Measurements from ENCODE around the gene SLC13A3.

The SLC13A3 gene

GRCh38 chr20:46572790-46573189 lies 78.5 kb downstream of the SLC13A3 start:
- DNase-seq = no peak

GRCh38 chr20:46572153-46572552 lies 79.1 kb downstream of the SLC13A3 start:
- no peak for DNase-seq

- DNase-seq = no peak
Measured at GRCh38 chr20:46571418-46571817, 79.8 kb downstream of the SLC13A3 start.

- no peak for DNase-seq
Measured at GRCh38 chr20:46570956-46571355, 80.3 kb downstream of the SLC13A3 start.

DNA sequence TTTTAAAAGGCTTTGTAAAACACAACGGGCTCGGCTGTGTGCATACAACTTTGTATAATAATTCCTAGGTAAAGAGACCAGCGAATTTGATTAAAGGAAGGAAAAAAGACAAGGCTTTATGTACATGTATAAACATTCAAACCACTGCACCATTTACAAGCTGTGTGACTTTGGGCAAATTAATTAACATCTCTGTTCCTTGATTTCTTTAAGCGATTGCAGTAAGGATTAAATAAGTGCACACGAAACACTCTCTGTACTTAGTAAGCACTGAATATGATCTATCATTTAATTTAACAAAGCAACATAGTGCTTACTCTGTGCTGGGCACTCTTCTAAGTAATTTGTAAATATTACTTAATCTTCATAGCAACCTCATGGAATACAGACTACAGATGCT lies 81.3 kb downstream of the SLC13A3 start:
- DNase-seq = no peak

DNA sequence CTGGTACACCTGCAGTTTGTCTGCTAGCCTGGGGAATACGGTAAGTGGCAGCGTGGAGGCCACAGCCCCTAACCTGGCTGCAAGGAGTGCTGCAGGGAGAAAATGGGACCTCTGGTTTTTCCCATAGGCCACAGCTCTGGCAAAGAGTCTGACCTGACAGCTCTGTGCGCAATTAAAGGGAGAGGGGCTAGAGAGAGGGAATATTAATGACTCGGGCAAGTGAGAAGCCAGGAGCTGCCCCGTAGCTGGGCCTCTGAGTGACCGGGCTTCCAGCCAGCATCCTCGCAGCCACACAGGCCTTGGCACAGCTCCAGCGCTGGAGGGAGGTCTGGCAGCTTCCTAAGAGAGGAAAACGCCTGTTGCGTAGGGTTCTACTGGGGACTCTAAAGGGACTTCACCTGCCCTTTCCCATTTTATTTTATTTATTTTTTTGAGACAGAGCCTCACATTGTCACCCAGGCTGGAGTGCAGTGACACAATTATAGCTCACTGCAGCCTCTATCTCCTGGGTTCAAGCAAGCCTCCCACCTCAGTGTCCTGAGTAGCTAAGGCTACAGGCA lies 82.6 kb downstream of the SLC13A3 start:
- DNase-seq = no peak

- no peak for DNase-seq
Measured at GRCh38 chr20:46566125-46566524, 85.1 kb downstream of the SLC13A3 start.

DNA sequence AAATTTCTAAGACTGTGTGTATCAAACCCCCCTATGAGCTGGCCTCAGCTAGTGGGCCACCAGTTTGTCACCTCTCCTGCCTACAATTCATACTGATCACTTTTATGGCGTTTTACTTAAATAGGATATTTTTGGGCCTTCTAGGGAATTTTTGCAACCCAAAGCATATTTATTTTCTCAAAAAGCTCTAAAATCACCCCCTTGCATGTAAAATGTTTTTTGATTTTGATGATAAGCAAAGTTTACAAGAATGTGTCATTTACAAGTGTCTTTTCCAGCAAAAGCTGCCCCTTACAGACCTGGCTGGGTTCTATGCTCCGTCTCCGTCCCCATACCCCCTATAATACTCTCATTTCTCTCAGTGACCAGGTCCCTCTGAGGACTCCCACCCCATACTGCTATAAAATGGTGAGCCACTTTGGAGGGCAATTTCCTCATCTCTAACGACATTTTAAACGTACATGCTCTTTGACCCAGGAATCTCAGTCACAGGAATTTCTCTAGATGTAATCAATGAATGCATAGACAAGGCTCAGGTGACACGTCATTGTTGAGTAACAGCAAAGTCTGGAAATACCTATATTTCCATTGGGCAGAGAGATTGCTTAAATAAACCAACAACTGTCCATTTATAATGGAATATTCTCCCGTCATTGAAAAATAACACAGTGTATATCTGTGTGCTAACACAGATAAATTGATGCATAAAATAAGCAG lies 86.9 kb downstream of the SLC13A3 start:
- no peak for DNase-seq

- DNase-seq = no peak
Measured at GRCh38 chr20:46563860-46564221, 87.4 kb downstream of the SLC13A3 start.

- DNase-seq = no peak
Measured at GRCh38 chr20:46563170-46563859, 87.9 kb downstream of the SLC13A3 start.

DNA sequence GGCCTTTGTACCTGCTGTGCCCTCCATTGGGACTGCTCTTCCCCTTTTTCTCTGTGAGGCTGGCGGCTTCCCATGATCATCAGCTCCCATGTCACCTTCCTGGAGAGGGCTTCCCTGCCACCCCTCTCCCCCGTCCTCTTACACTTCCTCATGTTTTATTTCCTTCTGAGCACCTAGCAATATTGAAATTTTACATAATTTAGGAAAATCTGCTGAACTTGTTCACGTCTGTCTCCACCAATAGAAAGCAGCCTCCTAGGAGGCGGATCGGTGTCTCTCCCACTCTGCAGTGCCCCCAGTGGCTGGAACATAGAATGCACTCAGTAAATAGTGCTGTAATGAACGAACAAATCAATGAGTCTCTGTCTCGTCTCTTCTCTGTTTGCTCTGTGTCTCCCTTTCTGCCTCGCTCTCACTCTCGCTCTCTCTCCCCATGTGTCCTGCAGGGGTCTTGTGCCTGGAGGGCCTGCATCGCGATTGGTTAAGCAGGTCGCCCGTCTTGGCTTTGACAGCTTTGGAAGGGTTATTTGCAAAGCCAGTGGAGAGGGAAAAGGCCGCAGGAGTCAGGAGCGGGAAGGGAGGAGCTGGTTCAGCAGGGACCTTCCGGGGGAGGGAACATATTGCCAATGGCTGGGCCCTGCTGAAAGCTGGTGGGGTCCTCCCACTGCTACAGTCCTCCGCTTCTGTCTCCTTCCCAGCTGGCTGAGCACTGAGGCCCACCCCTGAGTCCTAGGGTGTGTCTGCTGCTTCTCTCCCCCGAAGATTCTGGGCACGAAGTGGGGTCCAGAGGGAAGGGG lies 88.7 kb downstream of the SLC13A3 start:
- DNase-seq = no peak

DNA sequence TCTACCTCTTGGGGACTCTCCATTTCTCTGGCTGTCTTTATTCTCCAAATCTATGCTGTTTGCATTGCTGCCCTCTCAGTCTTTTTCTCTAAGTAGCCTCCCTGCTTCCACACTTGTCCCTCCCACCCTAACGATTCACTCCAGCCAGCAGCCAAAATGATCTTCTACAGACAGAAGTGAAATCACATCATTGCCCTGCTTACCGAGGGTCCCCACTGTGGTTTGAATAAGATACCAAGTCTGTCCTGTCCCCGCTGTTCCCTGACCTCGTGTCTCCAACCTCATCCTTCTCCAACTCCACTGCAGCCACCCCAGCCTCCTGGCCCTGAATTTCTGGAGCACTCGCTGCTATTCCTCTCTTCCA lies 89.3 kb downstream of the SLC13A3 start:
- no peak for DNase-seq

GRCh38 chr20:46559685-46560440 lies 91.4 kb downstream of the SLC13A3 start:
- no peak for DNase-seq

DNA sequence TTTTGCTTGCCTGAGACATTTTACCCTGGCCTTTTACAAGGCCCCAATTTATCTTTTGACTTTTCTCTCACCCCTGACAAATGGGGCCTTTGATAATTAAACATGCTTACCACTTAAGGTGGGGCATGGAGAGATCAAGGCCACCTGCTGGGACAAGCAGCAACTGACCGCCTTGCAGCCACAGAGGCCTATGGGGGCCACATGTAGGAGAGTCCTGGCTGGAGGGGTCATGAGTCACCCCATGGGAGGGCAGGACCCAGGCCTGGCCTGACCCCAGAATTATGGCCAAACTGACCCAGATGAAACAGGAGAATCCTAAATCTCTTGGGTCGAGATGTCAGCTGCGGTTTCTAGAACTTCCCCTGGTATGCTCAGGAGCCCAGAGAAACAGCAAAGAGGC lies 92.3 kb downstream of the SLC13A3 start:
- no peak for DNase-seq

DNA sequence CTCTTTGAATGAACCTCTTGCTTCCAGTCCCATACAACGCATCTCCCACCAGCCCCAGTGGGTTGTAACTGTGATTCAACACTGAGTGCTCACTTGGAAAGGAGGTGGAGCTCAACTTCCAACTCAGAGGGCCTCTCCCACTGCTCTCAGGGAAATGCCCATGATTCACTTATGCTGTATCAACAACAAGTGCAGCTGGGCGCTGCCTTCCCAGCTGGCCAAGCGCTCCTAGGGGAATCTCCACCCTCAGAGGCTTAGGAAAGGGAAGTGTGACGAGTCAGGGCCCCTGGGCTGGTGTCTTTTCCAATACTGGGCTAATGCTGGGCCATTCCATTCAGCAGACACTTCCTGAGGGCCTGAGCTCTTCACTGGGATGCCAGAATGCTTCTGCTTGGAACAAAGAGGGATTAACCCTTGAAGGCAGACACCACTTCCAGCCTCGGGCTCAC lies 92.7 kb downstream of the SLC13A3 start:
- DNase-seq = peak; percentile 71

DNA sequence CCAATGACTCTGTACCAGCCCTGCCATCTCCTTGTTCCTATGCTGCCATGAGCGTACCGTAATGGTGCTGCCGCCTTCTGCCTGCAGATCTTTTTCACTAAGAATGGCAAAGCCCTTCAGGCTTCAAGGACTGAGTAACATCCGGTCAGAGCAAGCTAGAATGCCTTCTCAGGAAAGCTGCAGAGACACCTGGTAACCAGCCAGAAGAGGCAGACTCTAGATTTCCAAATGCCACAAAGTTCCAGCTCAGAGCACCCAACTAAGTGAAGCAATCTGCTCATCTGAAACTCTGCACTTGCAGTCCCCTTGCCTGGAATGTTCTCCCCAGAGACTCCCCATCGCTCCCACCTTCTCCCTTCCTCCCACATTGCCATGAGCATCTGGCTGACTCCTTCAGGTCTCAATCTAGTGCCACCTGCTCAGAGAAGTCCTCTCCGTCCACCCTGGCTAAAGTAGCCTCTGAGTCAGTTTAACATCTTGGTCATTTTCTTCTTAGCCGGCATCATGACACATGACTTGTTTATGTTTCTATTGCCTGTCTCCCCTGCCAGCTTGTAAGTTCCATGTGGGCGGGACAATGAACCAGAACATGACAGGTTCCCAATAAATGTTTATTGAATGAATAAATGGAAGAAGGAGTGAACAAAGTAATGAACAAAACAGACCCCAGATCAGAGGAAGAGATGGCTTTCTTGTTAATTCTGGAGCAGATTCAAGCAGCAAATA lies 93.9 kb downstream of the SLC13A3 start:
- DNase-seq = no peak

DNA sequence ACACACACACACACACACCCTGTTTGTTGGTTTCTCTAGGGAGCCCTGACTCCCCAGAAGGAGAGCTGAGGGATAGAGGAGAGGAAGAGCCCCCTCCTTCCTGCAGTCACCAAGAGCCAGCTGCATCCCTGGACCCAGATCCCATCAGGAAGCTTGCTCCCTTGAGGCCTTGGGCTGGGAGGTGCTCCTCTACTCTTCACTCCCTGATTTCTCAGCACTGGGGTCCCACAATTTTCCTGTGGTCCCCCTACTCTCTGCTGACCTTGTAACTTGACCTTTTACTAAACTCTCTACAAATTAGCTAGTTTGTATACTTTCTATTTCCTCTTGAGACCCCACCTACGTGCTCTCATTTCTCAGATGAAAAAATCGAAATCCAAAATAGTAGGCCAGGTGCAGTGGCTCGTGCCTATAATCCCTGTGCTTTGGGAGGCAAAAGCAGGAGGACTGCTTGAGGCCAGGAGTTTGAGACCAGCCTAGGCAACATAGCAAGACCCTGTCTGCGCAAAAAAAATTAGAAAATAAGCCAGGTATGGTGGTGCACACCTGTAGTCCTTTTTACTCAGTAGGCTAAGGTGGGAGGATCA lies 95.8 kb downstream of the SLC13A3 start:
- DNase-seq = no peak

- no peak for DNase-seq
Measured at GRCh38 chr20:46554828-46555227, 96.4 kb downstream of the SLC13A3 start.

DNA sequence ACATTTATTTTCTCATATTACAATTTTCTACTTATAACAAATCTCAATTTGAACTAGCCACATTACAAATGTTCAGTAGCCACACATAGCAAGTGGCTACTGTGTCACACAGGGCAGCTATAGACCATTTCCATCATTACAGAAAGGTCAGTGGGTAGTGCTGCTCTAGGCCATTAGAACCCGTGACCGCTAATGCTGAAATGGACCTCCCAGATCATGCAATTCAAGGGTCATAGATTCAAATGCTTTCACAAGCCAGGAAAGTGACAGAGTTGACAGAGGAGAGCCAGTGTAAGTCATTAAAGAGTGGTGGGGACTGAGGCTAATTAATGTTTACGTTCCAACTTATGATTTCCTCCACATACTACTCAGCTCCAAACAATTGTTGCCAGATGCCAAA lies 97.3 kb downstream of the SLC13A3 start:
- no peak for DNase-seq

DNA sequence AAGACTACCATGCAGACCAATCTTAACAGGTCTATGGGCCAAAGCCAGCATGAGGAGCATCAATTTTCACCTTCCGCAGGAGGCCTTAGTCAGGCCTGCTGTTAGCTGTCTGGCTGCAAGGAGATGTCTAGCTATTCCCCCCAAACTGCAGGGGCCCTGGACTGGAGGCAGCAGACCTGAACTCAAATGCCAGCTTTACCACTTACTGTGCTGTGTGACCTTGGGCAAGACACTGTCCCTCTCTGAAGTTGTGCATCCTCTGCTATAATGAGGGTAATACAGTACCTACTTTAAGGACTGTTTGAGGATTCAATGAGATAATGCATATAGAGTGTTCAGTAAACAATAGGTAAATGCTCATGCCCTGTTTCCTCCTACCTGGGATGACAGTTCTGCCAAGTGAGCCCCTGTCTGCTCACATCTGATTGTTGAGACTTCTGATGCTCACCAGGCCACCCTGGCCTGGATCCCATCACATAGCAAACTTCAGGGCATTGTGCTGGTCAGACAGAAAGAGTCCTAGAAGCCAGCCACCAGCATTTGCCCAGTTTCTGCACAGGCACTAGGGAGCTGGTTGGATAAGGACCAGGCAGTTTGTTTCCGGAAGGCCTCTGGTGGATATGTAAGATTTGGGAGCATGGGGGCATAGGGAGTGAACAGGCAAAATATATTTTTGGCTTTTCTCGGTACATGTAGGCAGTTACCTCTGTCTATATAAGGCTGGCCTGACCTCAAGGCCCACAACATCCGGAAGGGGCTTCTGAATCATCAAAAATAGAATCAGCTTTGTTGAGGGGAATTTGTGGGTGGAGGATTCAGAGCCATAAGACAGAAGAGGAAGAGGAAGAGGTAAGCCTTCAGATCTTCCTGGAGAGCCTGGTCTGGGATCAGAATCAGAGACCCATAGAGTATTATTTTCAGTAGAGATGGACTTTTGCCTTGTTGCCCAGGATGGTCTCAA lies 98.5 kb downstream of the SLC13A3 start:
- no peak for DNase-seq

Measured in amniotic stem cell (primary cell).